GM23338 (cell line): ENCODE results near the gene ABCA4. TPM values are rescaled to one million over a fixed set of nuclear protein-coding genes. Genes with fewer than 3 reads are reported as not detected.

Source experiments
- ATAC-seq: fragments of 200-7000 bp; cut with Tn5 transposase; 3 replicates; pipeline ENCODE4 v1.9.1; 2020
- DNase-seq: peaks from one replicate; pipeline ENCODE4 v3.0.0-alpha.2; 2015; ENCODE audit warnings: low spot score
- H2AFZ ChIP-seq: fragments of 200-600 bp; sonication (generic); 2 replicates; pipeline ENCODE4 v1.8.0; 2016; ENCODE audit warnings: antibody characterized with exemption, mild to moderate bottlenecking, moderate library complexity
- H3F3A ChIP-seq: fragments of 200-600 bp; sonication (generic); replicated peaks from 2 replicates; pipeline ENCODE4 v1.8.0; 2017; ENCODE audit warnings: antibody characterized with exemption, mixed run types, low read depth
- H3K27ac ChIP-seq: fragments of 200-600 bp; sonication (generic); 2 replicates; pipeline ENCODE4 v1.6.1; 2016; ENCODE audit warnings: low read depth
- H3K27me3 ChIP-seq: fragments of 200-600 bp; sonication (generic); 2 replicates; pipeline ENCODE4 v1.8.0; 2016; ENCODE audit warnings: mild to moderate bottlenecking, mixed run types, moderate library complexity; ENCODE audit not compliant: insufficient read depth
- H3K36me3 ChIP-seq: fragments of 200-600 bp; sonication (generic); 2 replicates; pipeline ENCODE4 v1.8.0; 2016; ENCODE audit warnings: mild to moderate bottlenecking; ENCODE audit not compliant: insufficient read depth
- H3K4me1 ChIP-seq: fragments of 200-600 bp; sonication (generic); 2 replicates; pipeline ENCODE4 v1.8.0; 2016; ENCODE audit warnings: mild to moderate bottlenecking, moderate library complexity; ENCODE audit not compliant: insufficient read depth
- H3K4me2 ChIP-seq: fragments of 200-600 bp; sonication (generic); 2 replicates; pipeline ENCODE4 v1.7.1; 2017; ENCODE audit warnings: mixed run types
- H3K4me3 ChIP-seq: fragments of 200-600 bp; sonication (generic); 2 replicates; pipeline ENCODE4 v1.6.1; 2016; ENCODE audit warnings: mixed run types
- H3K79me2 ChIP-seq: fragments of 200-600 bp; sonication (generic); replicated peaks from 2 replicates; pipeline ENCODE4 v1.8.0; 2017; ENCODE audit warnings: mild to moderate bottlenecking; ENCODE audit not compliant: insufficient read depth
- H3K9me2 ChIP-seq: fragments of 200-600 bp; sonication (generic); 2 replicates; pipeline ENCODE4 v1.8.0; 2017; ENCODE audit not compliant: insufficient read depth
- H4K20me1 ChIP-seq: fragments of 200-600 bp; sonication (generic); replicated peaks from 2 replicates; pipeline ENCODE4 v1.8.0; 2017; ENCODE audit warnings: mild to moderate bottlenecking; ENCODE audit not compliant: insufficient read depth
- H3K27ac Mint-ChIP-seq: 2 replicates; pipeline ENCODE4 v1.8.0; 2020; ENCODE audit warnings: inconsistent platforms, mild to moderate bottlenecking, moderate library complexity, mixed read lengths
- H3K27me3 Mint-ChIP-seq: 3 replicates; pipeline ENCODE4 v1.8.0; 2022; ENCODE audit warnings: low read depth, mild to moderate bottlenecking, moderate library complexity, mixed read lengths, inconsistent platforms; ENCODE audit not compliant: insufficient read depth, poor library complexity
- H3K36me3 Mint-ChIP-seq: 3 replicates; pipeline ENCODE4 v1.8.0; 2021; ENCODE audit warnings: low read depth, mild to moderate bottlenecking, inconsistent platforms, moderate library complexity, mixed read lengths
- H3K4me1 Mint-ChIP-seq: 3 replicates; pipeline ENCODE4 v1.8.0; 2020; ENCODE audit warnings: mild to moderate bottlenecking, inconsistent platforms, mixed read lengths
- H3K4me3 Mint-ChIP-seq: 3 replicates; pipeline ENCODE4 v1.8.0; 2021; ENCODE audit warnings: moderate library complexity, mild to moderate bottlenecking, inconsistent platforms, mixed read lengths
- H3K9me3 Mint-ChIP-seq: 3 replicates; pipeline ENCODE4 v1.8.0; 2020; ENCODE audit warnings: moderate library complexity, mild to moderate bottlenecking, inconsistent platforms, mixed read lengths
- CREB1 ChIP-seq: fragments of 250-450 bp; sonication (Bioruptor Pico); IDR thresholded peaks from 2 replicates; pipeline ENCODE4 v1.5.0; 2020; ENCODE audit warnings: low read depth, mild to moderate bottlenecking, moderate library complexity
- EZH2 ChIP-seq: fragments of 200-600 bp; sonication (generic); IDR thresholded peaks from one replicate; pipeline ENCODE4 v1.8.0; 2017; ENCODE audit warnings: antibody characterized with exemption, mild to moderate bottlenecking, low read depth; ENCODE audit not compliant: unreplicated experiment
- EZH2phosphoT487 ChIP-seq: fragments of 200-600 bp; sonication (generic); IDR thresholded peaks from one replicate; pipeline ENCODE4 v1.8.1; 2018; ENCODE audit warnings: antibody characterized with exemption; ENCODE audit not compliant: unreplicated experiment
- JUNB ChIP-seq: IDR thresholded peaks from one replicate; pipeline ENCODE4 v1.6.1; 2016; ENCODE audit warnings: antibody characterized with exemption; ENCODE audit not compliant: unreplicated experiment
- NANOG ChIP-seq: IDR thresholded peaks from 2 replicates; pipeline ENCODE4 v1.6.1; 2016; ENCODE audit warnings: antibody characterized with exemption, borderline replicate concordance
- POLR2AphosphoS5 ChIP-seq: IDR thresholded peaks from 2 replicates; pipeline ENCODE4 v1.6.1; 2016; ENCODE audit warnings: antibody characterized with exemption, low read depth
- STAT1 ChIP-seq: IDR thresholded peaks from one replicate; pipeline ENCODE4 v1.6.1; 2016; ENCODE audit warnings: antibody characterized with exemption; ENCODE audit not compliant: unreplicated experiment
- ZNF114 ChIP-seq: fragments of 250-450 bp; sonication (Bioruptor Pico); IDR thresholded peaks from 2 replicates; pipeline ENCODE4 v1.5.0; 2020; ENCODE audit warnings: mild to moderate bottlenecking, moderate library complexity
- ZNF331 ChIP-seq: fragments of 250-450 bp; sonication (Bioruptor Pico); IDR thresholded peaks from 2 replicates; pipeline ENCODE4 v1.5.0; 2020; ENCODE audit warnings: low read depth, mild to moderate bottlenecking, moderate library complexity
- polyA plus RNA-seq: library from polyadenylated mRNA; unstranded; fragments of >200 nt; fragmentation: Nextera tagmentation; extraction: Ambion mirVana; gene quantifications from 2 replicates; pipeline ENCODE4 v1.2.1, GENCODE V29; 2016
- total RNA-seq: library from RNA; depleted of rRNA; stranded (reverse); fragments of >200 nt; shearing (Covaris generic); gene quantifications from 2 replicates; pipeline ENCODE4 v1.2.3, GENCODE V29; 2014
- TF ChIP-seq, protein P1 (sequence below), 2 experiments: fragments of 200-600 bp in 1 of 2; sonication (generic) in 1 of 2; conservative IDR thresholded peaks; 2 replicates each; pipeline versions ENCODE4 v1.5.1 to v1.6.1; 2016 to 2017; ENCODE audit warnings: antibody characterized with exemption in 2 of 2, low read depth in 2 of 2, mild to moderate bottlenecking in 2 of 2, moderate library complexity in 1 of 2
- TF ChIP-seq, protein P2 (sequence below): fragments of 250-450 bp; sonication (Bioruptor Pico); IDR thresholded peaks from 2 replicates; pipeline ENCODE4 v1.5.0; 2020; ENCODE audit warnings: mild to moderate bottlenecking, moderate library complexity
- TF ChIP-seq, protein P3 (sequence below): IDR thresholded peaks from one replicate; pipeline ENCODE4 v1.6.1; 2018; ENCODE audit warnings: antibody characterized with exemption; ENCODE audit not compliant: unreplicated experiment
- TF ChIP-seq, protein P4 (sequence below): IDR thresholded peaks from 2 replicates; pipeline ENCODE4 v1.6.1; 2016; ENCODE audit warnings: antibody characterized with exemption

The ABCA4 gene
- total and polyA plus RNA-seq, 2 experiments from 2014 or later: not detected

DNA sequence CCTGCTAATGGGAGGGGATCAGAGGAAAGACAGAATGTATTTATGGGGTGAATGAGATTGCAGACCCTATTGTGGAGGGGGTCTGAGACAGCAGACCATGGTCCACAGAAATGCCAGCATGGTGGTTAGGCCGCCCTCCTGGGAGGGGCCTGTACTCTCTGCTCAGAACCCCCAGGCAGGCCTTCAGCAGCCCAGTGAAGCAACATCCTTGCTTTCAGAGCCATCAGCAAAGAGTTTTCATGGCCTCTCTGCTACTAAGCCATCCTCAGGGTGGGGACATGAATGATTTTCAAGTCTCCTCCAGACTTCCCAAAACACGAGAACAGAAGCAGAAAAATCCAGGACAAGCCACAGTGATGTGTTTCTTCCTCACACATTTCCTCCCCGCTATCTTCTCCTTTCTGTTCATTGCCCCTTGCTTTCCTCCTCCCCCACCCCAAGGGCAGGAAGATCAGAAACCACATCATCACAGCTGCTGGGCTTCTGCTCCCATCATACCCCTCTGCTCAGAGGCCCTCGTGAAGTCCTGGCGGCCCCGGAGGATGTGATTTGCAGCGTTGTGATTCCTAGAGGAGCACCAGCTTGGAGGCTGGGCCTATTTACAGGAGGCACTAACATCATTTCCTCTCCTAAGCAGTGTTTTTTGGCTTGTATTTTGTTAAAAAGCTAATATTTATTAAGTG is 48.0 kb downstream of the ABCA4 start:
- H3F3A ChIP-seq: no peaks in the 10 kb centered on the region
- Mint-ChIP-seq H3K4me3 (no peak overlapping the region), H3K4me1 (peaks cover 10% of the 10 kb centered on the region), H3K27ac (no peak overlapping the region), H3K36me3 (no peaks in the 10 kb centered on the region), H3K27me3 (peaks cover 47% of the 10 kb centered on the region), H3K9me3 (no peaks in the 10 kb centered on the region; the same call in 1 of the 3 replicates)
- H3K9me2 ChIP-seq: no peaks in the 10 kb centered on the region
- no peaks in the 10 kb centered on the region for H4K20me1 ChIP-seq
- H3K36me3 ChIP-seq: no peaks in the 10 kb centered on the region
- peaks cover 30% of the 10 kb centered on the region for H3K27me3 ChIP-seq
- TF ChIP-seq, protein P1, sequence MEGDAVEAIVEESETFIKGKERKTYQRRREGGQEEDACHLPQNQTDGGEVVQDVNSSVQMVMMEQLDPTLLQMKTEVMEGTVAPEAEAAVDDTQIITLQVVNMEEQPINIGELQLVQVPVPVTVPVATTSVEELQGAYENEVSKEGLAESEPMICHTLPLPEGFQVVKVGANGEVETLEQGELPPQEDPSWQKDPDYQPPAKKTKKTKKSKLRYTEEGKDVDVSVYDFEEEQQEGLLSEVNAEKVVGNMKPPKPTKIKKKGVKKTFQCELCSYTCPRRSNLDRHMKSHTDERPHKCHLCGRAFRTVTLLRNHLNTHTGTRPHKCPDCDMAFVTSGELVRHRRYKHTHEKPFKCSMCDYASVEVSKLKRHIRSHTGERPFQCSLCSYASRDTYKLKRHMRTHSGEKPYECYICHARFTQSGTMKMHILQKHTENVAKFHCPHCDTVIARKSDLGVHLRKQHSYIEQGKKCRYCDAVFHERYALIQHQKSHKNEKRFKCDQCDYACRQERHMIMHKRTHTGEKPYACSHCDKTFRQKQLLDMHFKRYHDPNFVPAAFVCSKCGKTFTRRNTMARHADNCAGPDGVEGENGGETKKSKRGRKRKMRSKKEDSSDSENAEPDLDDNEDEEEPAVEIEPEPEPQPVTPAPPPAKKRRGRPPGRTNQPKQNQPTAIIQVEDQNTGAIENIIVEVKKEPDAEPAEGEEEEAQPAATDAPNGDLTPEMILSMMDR (conservative IDR thresholded peaks at IDR 0.05; ENCODE audit: low read depth in 2 of 2): no peak
- TF ChIP-seq, protein P2, sequence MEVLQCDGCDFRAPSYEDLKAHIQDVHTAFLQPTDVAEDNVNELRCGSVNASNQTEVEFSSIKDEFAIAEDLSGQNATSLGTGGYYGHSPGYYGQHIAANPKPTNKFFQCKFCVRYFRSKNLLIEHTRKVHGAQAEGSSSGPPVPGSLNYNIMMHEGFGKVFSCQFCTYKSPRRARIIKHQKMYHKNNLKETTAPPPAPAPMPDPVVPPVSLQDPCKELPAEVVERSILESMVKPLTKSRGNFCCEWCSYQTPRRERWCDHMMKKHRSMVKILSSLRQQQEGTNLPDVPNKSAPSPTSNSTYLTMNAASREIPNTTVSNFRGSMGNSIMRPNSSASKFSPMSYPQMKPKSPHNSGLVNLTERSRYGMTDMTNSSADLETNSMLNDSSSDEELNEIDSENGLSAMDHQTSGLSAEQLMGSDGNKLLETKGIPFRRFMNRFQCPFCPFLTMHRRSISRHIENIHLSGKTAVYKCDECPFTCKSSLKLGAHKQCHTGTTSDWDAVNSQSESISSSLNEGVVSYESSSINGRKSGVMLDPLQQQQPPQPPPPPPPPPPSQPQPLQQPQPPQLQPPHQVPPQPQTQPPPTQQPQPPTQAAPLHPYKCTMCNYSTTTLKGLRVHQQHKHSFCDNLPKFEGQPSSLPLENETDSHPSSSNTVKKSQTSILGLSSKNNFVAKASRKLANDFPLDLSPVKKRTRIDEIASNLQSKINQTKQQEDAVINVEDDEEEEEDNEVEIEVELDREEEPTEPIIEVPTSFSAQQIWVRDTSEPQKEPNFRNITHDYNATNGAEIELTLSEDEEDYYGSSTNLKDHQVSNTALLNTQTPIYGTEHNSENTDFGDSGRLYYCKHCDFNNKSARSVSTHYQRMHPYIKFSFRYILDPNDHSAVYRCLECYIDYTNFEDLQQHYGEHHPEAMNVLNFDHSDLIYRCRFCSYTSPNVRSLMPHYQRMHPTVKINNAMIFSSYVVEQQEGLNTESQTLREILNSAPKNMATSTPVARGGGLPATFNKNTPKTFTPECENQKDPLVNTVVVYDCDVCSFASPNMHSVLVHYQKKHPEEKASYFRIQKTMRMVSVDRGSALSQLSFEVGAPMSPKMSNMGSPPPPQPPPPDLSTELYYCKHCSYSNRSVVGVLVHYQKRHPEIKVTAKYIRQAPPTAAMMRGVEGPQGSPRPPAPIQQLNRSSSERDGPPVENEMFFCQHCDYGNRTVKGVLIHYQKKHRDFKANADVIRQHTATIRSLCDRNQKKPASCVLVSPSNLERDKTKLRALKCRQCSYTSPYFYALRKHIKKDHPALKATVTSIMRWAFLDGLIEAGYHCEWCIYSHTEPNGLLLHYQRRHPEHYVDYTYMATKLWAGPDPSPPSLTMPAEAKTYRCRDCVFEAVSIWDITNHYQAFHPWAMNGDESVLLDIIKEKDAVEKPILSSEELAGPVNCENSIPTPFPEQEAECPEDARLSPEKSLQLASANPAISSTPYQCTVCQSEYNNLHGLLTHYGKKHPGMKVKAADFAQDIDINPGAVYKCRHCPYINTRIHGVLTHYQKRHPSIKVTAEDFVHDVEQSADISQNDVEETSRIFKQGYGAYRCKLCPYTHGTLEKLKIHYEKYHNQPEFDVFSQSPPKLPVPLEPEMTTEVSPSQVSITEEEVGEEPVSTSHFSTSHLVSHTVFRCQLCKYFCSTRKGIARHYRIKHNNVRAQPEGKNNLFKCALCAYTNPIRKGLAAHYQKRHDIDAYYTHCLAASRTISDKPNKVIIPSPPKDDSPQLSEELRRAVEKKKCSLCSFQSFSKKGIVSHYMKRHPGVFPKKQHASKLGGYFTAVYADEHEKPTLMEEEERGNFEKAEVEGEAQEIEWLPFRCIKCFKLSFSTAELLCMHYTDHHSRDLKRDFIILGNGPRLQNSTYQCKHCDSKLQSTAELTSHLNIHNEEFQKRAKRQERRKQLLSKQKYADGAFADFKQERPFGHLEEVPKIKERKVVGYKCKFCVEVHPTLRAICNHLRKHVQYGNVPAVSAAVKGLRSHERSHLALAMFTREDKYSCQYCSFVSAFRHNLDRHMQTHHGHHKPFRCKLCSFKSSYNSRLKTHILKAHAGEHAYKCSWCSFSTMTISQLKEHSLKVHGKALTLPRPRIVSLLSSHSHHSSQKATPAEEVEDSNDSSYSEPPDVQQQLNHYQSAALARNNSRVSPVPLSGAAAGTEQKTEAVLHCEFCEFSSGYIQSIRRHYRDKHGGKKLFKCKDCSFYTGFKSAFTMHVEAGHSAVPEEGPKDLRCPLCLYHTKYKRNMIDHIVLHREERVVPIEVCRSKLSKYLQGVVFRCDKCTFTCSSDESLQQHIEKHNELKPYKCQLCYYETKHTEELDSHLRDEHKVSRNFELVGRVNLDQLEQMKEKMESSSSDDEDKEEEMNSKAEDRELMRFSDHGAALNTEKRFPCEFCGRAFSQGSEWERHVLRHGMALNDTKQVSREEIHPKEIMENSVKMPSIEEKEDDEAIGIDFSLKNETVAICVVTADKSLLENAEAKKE (CRISPR knock-in tag): no peak
- TF ChIP-seq EZH2 (no peak), POLR2AphosphoS5 (no peak), STAT1 (no peak), JUNB (no peak), NANOG (no peak), EZH2phosphoT487 (no peak), CREB1 (no peak), ZNF114 (no peak), ZNF331 (CRISPR knock-in tag) (no peak)
- TF ChIP-seq, protein P3, sequence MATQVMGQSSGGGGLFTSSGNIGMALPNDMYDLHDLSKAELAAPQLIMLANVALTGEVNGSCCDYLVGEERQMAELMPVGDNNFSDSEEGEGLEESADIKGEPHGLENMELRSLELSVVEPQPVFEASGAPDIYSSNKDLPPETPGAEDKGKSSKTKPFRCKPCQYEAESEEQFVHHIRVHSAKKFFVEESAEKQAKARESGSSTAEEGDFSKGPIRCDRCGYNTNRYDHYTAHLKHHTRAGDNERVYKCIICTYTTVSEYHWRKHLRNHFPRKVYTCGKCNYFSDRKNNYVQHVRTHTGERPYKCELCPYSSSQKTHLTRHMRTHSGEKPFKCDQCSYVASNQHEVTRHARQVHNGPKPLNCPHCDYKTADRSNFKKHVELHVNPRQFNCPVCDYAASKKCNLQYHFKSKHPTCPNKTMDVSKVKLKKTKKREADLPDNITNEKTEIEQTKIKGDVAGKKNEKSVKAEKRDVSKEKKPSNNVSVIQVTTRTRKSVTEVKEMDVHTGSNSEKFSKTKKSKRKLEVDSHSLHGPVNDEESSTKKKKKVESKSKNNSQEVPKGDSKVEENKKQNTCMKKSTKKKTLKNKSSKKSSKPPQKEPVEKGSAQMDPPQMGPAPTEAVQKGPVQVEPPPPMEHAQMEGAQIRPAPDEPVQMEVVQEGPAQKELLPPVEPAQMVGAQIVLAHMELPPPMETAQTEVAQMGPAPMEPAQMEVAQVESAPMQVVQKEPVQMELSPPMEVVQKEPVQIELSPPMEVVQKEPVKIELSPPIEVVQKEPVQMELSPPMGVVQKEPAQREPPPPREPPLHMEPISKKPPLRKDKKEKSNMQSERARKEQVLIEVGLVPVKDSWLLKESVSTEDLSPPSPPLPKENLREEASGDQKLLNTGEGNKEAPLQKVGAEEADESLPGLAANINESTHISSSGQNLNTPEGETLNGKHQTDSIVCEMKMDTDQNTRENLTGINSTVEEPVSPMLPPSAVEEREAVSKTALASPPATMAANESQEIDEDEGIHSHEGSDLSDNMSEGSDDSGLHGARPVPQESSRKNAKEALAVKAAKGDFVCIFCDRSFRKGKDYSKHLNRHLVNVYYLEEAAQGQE: no peak
- TF ChIP-seq, protein P4, sequence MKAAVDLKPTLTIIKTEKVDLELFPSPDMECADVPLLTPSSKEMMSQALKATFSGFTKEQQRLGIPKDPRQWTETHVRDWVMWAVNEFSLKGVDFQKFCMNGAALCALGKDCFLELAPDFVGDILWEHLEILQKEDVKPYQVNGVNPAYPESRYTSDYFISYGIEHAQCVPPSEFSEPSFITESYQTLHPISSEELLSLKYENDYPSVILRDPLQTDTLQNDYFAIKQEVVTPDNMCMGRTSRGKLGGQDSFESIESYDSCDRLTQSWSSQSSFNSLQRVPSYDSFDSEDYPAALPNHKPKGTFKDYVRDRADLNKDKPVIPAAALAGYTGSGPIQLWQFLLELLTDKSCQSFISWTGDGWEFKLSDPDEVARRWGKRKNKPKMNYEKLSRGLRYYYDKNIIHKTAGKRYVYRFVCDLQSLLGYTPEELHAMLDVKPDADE: no peak
- no peaks in the 10 kb centered on the region for H3K4me1 ChIP-seq
- 0 out of 2 replicates have a peak overlapping the region, but pooled peaks have one; percentile 59 for H2AFZ ChIP-seq
- H3K4me2 ChIP-seq: no peak overlapping the region
- H3K79me2 ChIP-seq: no peaks in the 10 kb centered on the region
- H3K4me3 ChIP-seq: no peak overlapping the region
- no peak overlapping the region for H3K27ac ChIP-seq
- no peak for ATAC-seq
- DNase-seq: no peak
